Mesenchymal stem cell (in vitro differentiated cells and primary cell): ENCODE measurements around the gene CDKN3.

ENCODE experiments used
- DNase-seq: peaks from one replicate; pipeline ENCODE4 v3.0.0-alpha.2; 2013
- H2AFZ ChIP-seq: one replicate; pipeline ENCODE4 v1.6.1; 2013; ENCODE audit warnings: low read depth, mild to moderate bottlenecking, control low read depth, inconsistent platforms, low read length, moderate library complexity
- H2AK5ac ChIP-seq: 2 replicates; pipeline ENCODE4 v1.6.1; 2013; ENCODE audit warnings: low read length, moderate library complexity, mild to moderate bottlenecking, inconsistent platforms; ENCODE audit not compliant: severe bottlenecking
- H2BK120ac ChIP-seq: one replicate; pipeline ENCODE4 v1.6.1; 2013; ENCODE audit warnings: low read depth, mild to moderate bottlenecking, inconsistent platforms, low read length, moderate library complexity
- H2BK12ac ChIP-seq, 2 experiments: one replicate each; pipeline ENCODE4 v1.6.1; 2013; ENCODE audit warnings: inconsistent platforms in 2 of 2, low read length in 2 of 2, mild to moderate bottlenecking in 2 of 2, moderate library complexity in 2 of 2, control low read depth in 1 of 2
- H2BK15ac ChIP-seq: one replicate; pipeline ENCODE4 v1.6.1; 2013; ENCODE audit warnings: mild to moderate bottlenecking, low read depth, inconsistent platforms; ENCODE audit not compliant: poor library complexity, severe bottlenecking
- H2BK5ac ChIP-seq: 2 replicates; pipeline ENCODE4 v1.6.1; 2013; ENCODE audit warnings: low read depth, mild to moderate bottlenecking, low read length, control low read depth, inconsistent platforms; ENCODE audit not compliant: poor library complexity, severe bottlenecking
- H3K14ac ChIP-seq, 2 experiments: one replicate each; pipeline ENCODE4 v1.6.1; 2013; ENCODE audit warnings: inconsistent platforms in 2 of 2, low read length in 2 of 2, control low read depth in 1 of 2, mild to moderate bottlenecking in 1 of 2, moderate library complexity in 1 of 2
- H3K18ac ChIP-seq, 2 experiments: one replicate each; pipeline ENCODE4 v1.6.1; 2013; ENCODE audit warnings: inconsistent platforms in 2 of 2, low read length in 2 of 2, control low read depth in 1 of 2, low read depth in 1 of 2, mild to moderate bottlenecking in 1 of 2
- H3K23ac ChIP-seq, 2 experiments: one replicate each; pipeline ENCODE4 v1.6.1; 2013; ENCODE audit warnings: inconsistent platforms in 2 of 2, low read length in 2 of 2, mild to moderate bottlenecking in 2 of 2, moderate library complexity in 2 of 2, control low read depth in 1 of 2
- H3K27ac ChIP-seq: 2 replicates; pipeline ENCODE4 v1.5.1; 2013; ENCODE audit warnings: mild to moderate bottlenecking, moderate library complexity, low read length, control low read depth, inconsistent platforms; ENCODE audit not compliant: poor library complexity, severe bottlenecking
- H3K27me3 ChIP-seq, 2 experiments: 2 replicates each; pipeline versions ENCODE4 v1.6.1 to v1.7.0; 2013; ENCODE audit warnings: low read length in 2 of 2, mild to moderate bottlenecking in 2 of 2, moderate library complexity in 2 of 2, control low read depth in 1 of 2, inconsistent platforms in 1 of 2; ENCODE audit not compliant: control insufficient read depth in 1 of 2, insufficient read depth in 1 of 2
- H3K36me3 ChIP-seq, 2 experiments: 2 replicates each; pipeline versions ENCODE4 v1.6.1 to v1.7.0; 2013; ENCODE audit warnings: low read length in 2 of 2, control low read depth in 1 of 2, inconsistent platforms in 1 of 2, low read depth in 1 of 2, mild to moderate bottlenecking in 1 of 2; ENCODE audit not compliant: insufficient read depth in 2 of 2, control insufficient read depth in 1 of 2
- H3K4ac ChIP-seq, 2 experiments: one replicate each; pipeline ENCODE4 v1.6.1; 2013; ENCODE audit warnings: inconsistent platforms in 2 of 2, low read length in 2 of 2, mild to moderate bottlenecking in 2 of 2, moderate library complexity in 2 of 2, control low read depth in 1 of 2, low read depth in 1 of 2
- H3K4me1 ChIP-seq: 2 replicates; pipeline ENCODE4 v1.6.1; 2013; ENCODE audit warnings: low read depth, low read length, control low read depth; ENCODE audit not compliant: control insufficient read depth, insufficient read depth
- H3K4me2 ChIP-seq: 2 replicates; pipeline ENCODE4 v1.6.1; 2013; ENCODE audit warnings: low read length, mild to moderate bottlenecking, inconsistent platforms; ENCODE audit not compliant: poor library complexity, severe bottlenecking
- H3K4me3 ChIP-seq, 2 experiments: 2 replicates each; pipeline versions ENCODE4 v1.5.1 to v1.7.0; 2013; ENCODE audit warnings: low read length in 2 of 2, mild to moderate bottlenecking in 2 of 2, control low read depth in 1 of 2, low read depth in 1 of 2; ENCODE audit not compliant: insufficient read depth in 1 of 2
- H3K79me1 ChIP-seq: replicated peaks from 2 replicates; pipeline ENCODE4 v1.6.1; 2013; ENCODE audit warnings: mild to moderate bottlenecking, control low read depth, low read length, inconsistent platforms; ENCODE audit not compliant: poor library complexity, severe bottlenecking
- H3K9ac ChIP-seq: 2 replicates; pipeline ENCODE4 v1.7.0; 2013; ENCODE audit warnings: mild to moderate bottlenecking, low read length, moderate library complexity
- H3K9me3 ChIP-seq: 2 replicates; pipeline ENCODE4 v1.7.0; 2013; ENCODE audit warnings: mild to moderate bottlenecking, low read length; ENCODE audit not compliant: control insufficient read depth
- H4K8ac ChIP-seq: one replicate; pipeline ENCODE4 v1.6.1; 2013; ENCODE audit warnings: inconsistent platforms, mild to moderate bottlenecking, low read length, moderate library complexity
- H4K91ac ChIP-seq: one replicate; pipeline ENCODE4 v1.6.1; 2013; ENCODE audit warnings: mild to moderate bottlenecking, low read length, inconsistent platforms
- WGBS: methylation state at CpG from one replicate; pipeline ENCODE4 v1.1.7; 2013; ENCODE audit warnings: mixed read lengths; 5-methylcytosine and 5-hydroxymethylcytosine counted together

The CDKN3 gene

GRCh38 chr14:54349713-54350112 is 47.1 kb upstream of the CDKN3 start:
- H3K27ac ChIP-seq, result peak overlapping the region; percentile 33
- peak overlapping the region in 1 of 2 experiments; percentile 67 for H3K4me3 ChIP-seq
- H3K4me1 ChIP-seq, result no peaks in the 10 kb centered on the region
- no peak overlapping the region for H3K4ac ChIP-seq
- no peak overlapping the region for H4K8ac ChIP-seq
- H2AK5ac ChIP-seq, result no peak overlapping the region
- H3K14ac ChIP-seq, result no peak overlapping the region
- H3K4me2 ChIP-seq, result peak overlapping the region; percentile 1
- H3K18ac ChIP-seq, result no peak overlapping the region
- no peak for DNase-seq
- no peak overlapping the region for H2BK15ac ChIP-seq
- H3K9me3 ChIP-seq, result no peaks in the 10 kb centered on the region
- no peaks in the 10 kb centered on the region for H3K27me3 ChIP-seq
- no peak overlapping the region for H2BK12ac ChIP-seq
- no peak overlapping the region for H3K23ac ChIP-seq
- H2AFZ ChIP-seq, result no peak overlapping the region
- peak overlapping the region; percentile 71 for H3K9ac ChIP-seq
- H2BK5ac ChIP-seq, result no peak overlapping the region
- no peak overlapping the region for H4K91ac ChIP-seq
- no peaks in the 10 kb centered on the region for H3K36me3 ChIP-seq
- H3K79me1 ChIP-seq, result no peaks in the 10 kb centered on the region
- WGBS, result 67% methylated on average over 1 of the region's 2 CpGs
- no peak overlapping the region for H2BK120ac ChIP-seq

GRCh38 chr14:54350203-54350602 is 46.6 kb upstream of the CDKN3 start:
- H2BK5ac ChIP-seq, result no peak overlapping the region
- WGBS, result 42% methylated on average over 3 of the region's 3 CpGs
- no peak overlapping the region for H2AFZ ChIP-seq

GRCh38 chr14:54353266-54353665 is 43.5 kb upstream of the CDKN3 start:
- Histone ChIP-seq H3K27me3 (no peaks in the 10 kb centered on the region), H2BK15ac (no peak overlapping the region), H3K36me3 (no peaks in the 10 kb centered on the region), H3K9me3 (no peaks in the 10 kb centered on the region), H3K27ac (no peak overlapping the region), H2BK120ac (no peak overlapping the region), H3K4ac (no peak overlapping the region), H3K14ac (no peak overlapping the region), H3K4me1 (peaks cover 3% of the 10 kb centered on the region), H2BK5ac (no peak overlapping the region), H3K79me1 (no peaks in the 10 kb centered on the region), H4K91ac (no peak overlapping the region), H2AFZ (no peak overlapping the region), H2AK5ac (no peak overlapping the region), H4K8ac (no peak overlapping the region), H3K18ac (peak overlapping the region in 1 of 2 experiments; percentile 61), H3K4me3 (no peak overlapping the region), H3K23ac (no peak overlapping the region), H3K4me2 (no peak overlapping the region), H3K9ac (no peak overlapping the region), H2BK12ac (peak overlapping the region in 1 of 2 experiments; percentile 4)
- WGBS, result 88% methylated on average over 5 of the region's 6 CpGs
- DNase-seq, result no peak

More at GRCh38 chr14:54350203-54350602, 46.6 kb upstream of the CDKN3 start:
- no peak overlapping the region for H4K8ac ChIP-seq
- no peak overlapping the region for H3K4me2 ChIP-seq
- H3K27ac ChIP-seq, result no peak overlapping the region
- no peak overlapping the region for H3K23ac ChIP-seq
- no peak overlapping the region for H2AK5ac ChIP-seq
- H3K14ac ChIP-seq, result no peak overlapping the region
- no peaks in the 10 kb centered on the region for H3K36me3 ChIP-seq
- no peak overlapping the region for H3K4ac ChIP-seq
- peak; percentile 40 for DNase-seq
- H3K27me3 ChIP-seq, result no peaks in the 10 kb centered on the region
- no peak overlapping the region for H2BK15ac ChIP-seq
- H3K4me3 ChIP-seq, result peak overlapping the region in 1 of 2 experiments; percentile 67
- H3K4me1 ChIP-seq, result no peaks in the 10 kb centered on the region
- H2BK12ac ChIP-seq, result no peak overlapping the region
- no peak overlapping the region for H3K18ac ChIP-seq
- H4K91ac ChIP-seq, result no peak overlapping the region
- H3K9ac ChIP-seq, result peak overlapping the region; percentile 71
- H3K9me3 ChIP-seq, result no peaks in the 10 kb centered on the region
- no peak overlapping the region for H2BK120ac ChIP-seq
- no peaks in the 10 kb centered on the region for H3K79me1 ChIP-seq

GRCh38 chr14:54353694-54354093 is 43.1 kb upstream of the CDKN3 start:
- Histone ChIP-seq H3K9me3 (no peaks in the 10 kb centered on the region), H2BK12ac (peak overlapping the region; percentile 4 to 35), H3K9ac (no peak overlapping the region), H3K18ac (peak overlapping the region in 1 of 2 experiments; percentile 61), H2BK15ac (no peak overlapping the region), H3K79me1 (no peaks in the 10 kb centered on the region), H2BK5ac (no peak overlapping the region), H2AK5ac (no peak overlapping the region), H3K27ac (no peak overlapping the region), H2AFZ (no peak overlapping the region), H2BK120ac (no peak overlapping the region), H3K27me3 (no peaks in the 10 kb centered on the region), H3K36me3 (no peaks in the 10 kb centered on the region), H4K8ac (no peak overlapping the region), H4K91ac (peak overlapping the region; percentile 31), H3K23ac (no peak overlapping the region), H3K4ac (no peak overlapping the region), H3K4me3 (no peak overlapping the region), H3K4me1 (peaks cover 3% of the 10 kb centered on the region), H3K14ac (no peak overlapping the region), H3K4me2 (no peak overlapping the region)
- no peak for DNase-seq
- 84% methylated on average over 2 of the region's 2 CpGs for WGBS
